Measurements from ENCODE around the gene PMP22.
"Not testable (repeated sequence)": the region's sequence is repeated elsewhere in the genome, so short reads cannot be mapped to it uniquely, and the experiment has no call there.

Gene PMP22

GRCh38 chr17:15250135-15250860 is 14.8 kb downstream of the PMP22 start:
- no peak for DNase-seq

GRCh38 chr17:15249487-15249886 is 15.6 kb downstream of the PMP22 start:
- no peak for DNase-seq

GRCh38 chr17:15247891-15248529 is 17.1 kb downstream of the PMP22 start:
- no peak for DNase-seq

GRCh38 chr17:15245054-15245453 is 20.1 kb downstream of the PMP22 start:
- DNase-seq = no peak

GRCh38 chr17:15240644-15241043 is 24.5 kb downstream of the PMP22 start:
- no peak for DNase-seq

GRCh38 chr17:15239491-15239890 is 25.6 kb downstream of the PMP22 start:
- no peak for DNase-seq

- DNase-seq = no peak
Observed at GRCh38 chr17:15238676-15239422, 26.3 kb downstream of the PMP22 start.

- no peak for DNase-seq
Observed at GRCh38 chr17:15238057-15238456, 27.1 kb downstream of the PMP22 start.

- DNase-seq = no peak
Observed at GRCh38 chr17:15237106-15237425, 28.1 kb downstream of the PMP22 start.

- no peak for DNase-seq
Observed at GRCh38 chr17:15236281-15237105, 28.6 kb downstream of the PMP22 start.

- DNase-seq = no peak
Observed at GRCh38 chr17:15233971-15234370, 31.2 kb downstream of the PMP22 start.

GRCh38 chr17:15233022-15233805 is 31.9 kb downstream of the PMP22 start:
- DNase-seq = no peak

- DNase-seq = no peak
Observed at GRCh38 chr17:15232517-15232915, 32.6 kb downstream of the PMP22 start.

- DNase-seq = no peak
Observed at GRCh38 chr17:15231851-15232516, 33.1 kb downstream of the PMP22 start.

- DNase-seq = no peak
Observed at GRCh38 chr17:15230866-15231265, 34.3 kb downstream of the PMP22 start.

GRCh38 chr17:15221827-15222226 is 43.3 kb downstream of the PMP22 start:
- not testable (repeated sequence) for DNase-seq

- DNase-seq = no peak
Observed at GRCh38 chr17:15220785-15221184, 44.3 kb downstream of the PMP22 start.

GRCh38 chr17:15216481-15216880 is 48.6 kb downstream of the PMP22 start:
- DNase-seq = no peak

- no peak for DNase-seq
Observed at GRCh38 chr17:15213381-15214087, 51.6 kb downstream of the PMP22 start.

GRCh38 chr17:15210247-15210646 is 54.9 kb downstream of the PMP22 start:
- DNase-seq = no peak

GRCh38 chr17:15203062-15203461 is 62.1 kb downstream of the PMP22 start:
- not testable (repeated sequence) for DNase-seq
